Gastrocnemius medialis (tissue), 4 donors: Measurements from ENCODE around the gene CDK14. TPM values are rescaled to one million over a fixed set of nuclear protein-coding genes. Genes with fewer than 3 reads are reported as not detected.

Source experiments
- ATAC-seq, 2 donors: fragments of 150-250 bp; one replicate each; pipeline ENCODE4 v1.9.1; 2016
- DNase-seq, 2 donors: peaks; one replicate each; pipeline ENCODE4 v3.0.0-alpha.2; 2019
- H3K27ac ChIP-seq, 4 donors: fragments of 200-600 bp; sonication (generic); 1 replicate in 1 of 4; 2 replicates in 3 of 4; pipeline ENCODE4 v1.5.1; 2016 to 2018; ENCODE audit warnings: mild to moderate bottlenecking in 2 of 4, moderate library complexity in 1 of 4
- H3K27me3 ChIP-seq, 3 donors: fragments of 200-600 bp; sonication (generic) in 2 of 3; 1 replicate in 1 of 3; 2 replicates in 2 of 3; pipeline versions ENCODE4 v1.5.1 to v1.6.0; 2016 to 2019; ENCODE audit warnings: mild to moderate bottlenecking in 1 of 3, moderate library complexity in 1 of 3
- H3K36me3 ChIP-seq, 2 donors: fragments of 200-600 bp; sonication (generic) in 1 of 2; one replicate each; pipeline ENCODE4 v1.5.1; 2017 to 2018
- H3K4me1 ChIP-seq, 2 donors: fragments of 200-600 bp; sonication (generic) in 1 of 2; one replicate each; pipeline ENCODE4 v1.5.1; 2016 to 2017; ENCODE audit warnings: mild to moderate bottlenecking in 2 of 2
- H3K4me3 ChIP-seq, 4 donors: fragments of 200-600 bp; sonication (generic) in 3 of 4; 1 replicate in 1 of 4; 2 replicates in 3 of 4; pipeline ENCODE4 v1.5.1; 2016 to 2019; ENCODE audit warnings: mild to moderate bottlenecking in 2 of 4
- H3K9me3 ChIP-seq, 3 donors: fragments of 200-600 bp; sonication (generic) in 2 of 3; 1 replicate in 1 of 3; 2 replicates in 2 of 3; pipeline ENCODE4 v1.5.1; 2016 to 2019
- POLR2A ChIP-seq, 2 donors: fragments of 450-650 bp; IDR thresholded peaks; one replicate each; pipeline ENCODE4 v1.6.1; 2017; ENCODE audit warnings: antibody characterized with exemption in 2 of 2, mild to moderate bottlenecking in 2 of 2, moderate library complexity in 2 of 2
- in situ Hi-C, 4 donors: fragments of 200-750 bp; cut with MboI; loops; one replicate each; pipeline versions ENCODE4 v1.15.0 to v1.8.0; 2017; ENCODE audit warnings: low sequenced_read_pairs in 4 of 4
- intact Hi-C: fragments of 100-400 bp; cut with DNase I; formaldehyde crosslinking; loops from one replicate; pipeline ENCODE4 v1.15.1; 2023; ENCODE audit warnings: low total_unique reads
- total RNA-seq, 4 donors: library from RNA; depleted of rRNA; stranded (reverse); fragments of >200 nt; gene quantifications; one replicate each; pipeline versions ENCODE4 v1.1.0 to v1.2.3, GENCODE V29; 2016
- TF ChIP-seq, protein P1 (sequence below), 5 experiments: fragments of 450-650 bp in 3 of 5; fragments of 200-600 bp in 2 of 5; sonication (generic) in 2 of 5; IDR thresholded peaks in 4 of 5; conservative IDR thresholded peaks in 1 of 5; 1 replicate in 4 of 5; 2 replicates in 1 of 5; pipeline ENCODE4 v1.5.1; 2016 to 2019; ENCODE audit warnings: antibody characterized with exemption in 5 of 5, mild to moderate bottlenecking in 3 of 5, moderate library complexity in 3 of 5

Gene CDK14
- total RNA-seq, 4 donors from 2014 or later, result 3.9 to 8.6 (median 7.3) TPM

GRCh38 chr7:91228927-91229558 is 632.9 kb downstream of the CDK14 start:
- no peak overlapping the region for H3K4me3 ChIP-seq
- no peaks in the 10 kb centered on the region for H3K9me3 ChIP-seq
- H3K36me3 ChIP-seq, result no peaks in the 10 kb centered on the region
- no peaks in the 10 kb centered on the region for H3K4me1 ChIP-seq
- no peak for ATAC-seq
- DNase-seq, result no peak
- intact Hi-C loops (no loop called here), in situ Hi-C loops (no loop called here)
- no peak overlapping the region for H3K27ac ChIP-seq
- TF ChIP-seq, protein P1, sequence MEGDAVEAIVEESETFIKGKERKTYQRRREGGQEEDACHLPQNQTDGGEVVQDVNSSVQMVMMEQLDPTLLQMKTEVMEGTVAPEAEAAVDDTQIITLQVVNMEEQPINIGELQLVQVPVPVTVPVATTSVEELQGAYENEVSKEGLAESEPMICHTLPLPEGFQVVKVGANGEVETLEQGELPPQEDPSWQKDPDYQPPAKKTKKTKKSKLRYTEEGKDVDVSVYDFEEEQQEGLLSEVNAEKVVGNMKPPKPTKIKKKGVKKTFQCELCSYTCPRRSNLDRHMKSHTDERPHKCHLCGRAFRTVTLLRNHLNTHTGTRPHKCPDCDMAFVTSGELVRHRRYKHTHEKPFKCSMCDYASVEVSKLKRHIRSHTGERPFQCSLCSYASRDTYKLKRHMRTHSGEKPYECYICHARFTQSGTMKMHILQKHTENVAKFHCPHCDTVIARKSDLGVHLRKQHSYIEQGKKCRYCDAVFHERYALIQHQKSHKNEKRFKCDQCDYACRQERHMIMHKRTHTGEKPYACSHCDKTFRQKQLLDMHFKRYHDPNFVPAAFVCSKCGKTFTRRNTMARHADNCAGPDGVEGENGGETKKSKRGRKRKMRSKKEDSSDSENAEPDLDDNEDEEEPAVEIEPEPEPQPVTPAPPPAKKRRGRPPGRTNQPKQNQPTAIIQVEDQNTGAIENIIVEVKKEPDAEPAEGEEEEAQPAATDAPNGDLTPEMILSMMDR (IDR thresholded peaks at IDR 0.05 in 4 of 5, conservative IDR thresholded peaks at IDR 0.05 in 1 of 5), result no peak
- no peak for TF ChIP-seq POLR2A (IDR thresholded peaks at IDR 0.05)
- H3K27me3 ChIP-seq, result no peaks in the 10 kb centered on the region

- no peak for ATAC-seq
- H3K27ac ChIP-seq, result no peak overlapping the region
- no peaks in the 10 kb centered on the region for H3K27me3 ChIP-seq
- TF ChIP-seq, protein P1 (IDR thresholded peaks at IDR 0.05 in 4 of 5, conservative IDR thresholded peaks at IDR 0.05 in 1 of 5), result no peak
- no peak for TF ChIP-seq POLR2A (IDR thresholded peaks at IDR 0.05)
- intact Hi-C loops (no loop called here), in situ Hi-C loops (no loop called here)
- no peaks in the 10 kb centered on the region for H3K36me3 ChIP-seq
- H3K4me1 ChIP-seq, result no peaks in the 10 kb centered on the region
- no peak overlapping the region for H3K4me3 ChIP-seq
- no peak for DNase-seq
- H3K9me3 ChIP-seq, result no peaks in the 10 kb centered on the region
Observed at GRCh38 chr7:91230100-91230499, 634.0 kb downstream of the CDK14 start.

DNA sequence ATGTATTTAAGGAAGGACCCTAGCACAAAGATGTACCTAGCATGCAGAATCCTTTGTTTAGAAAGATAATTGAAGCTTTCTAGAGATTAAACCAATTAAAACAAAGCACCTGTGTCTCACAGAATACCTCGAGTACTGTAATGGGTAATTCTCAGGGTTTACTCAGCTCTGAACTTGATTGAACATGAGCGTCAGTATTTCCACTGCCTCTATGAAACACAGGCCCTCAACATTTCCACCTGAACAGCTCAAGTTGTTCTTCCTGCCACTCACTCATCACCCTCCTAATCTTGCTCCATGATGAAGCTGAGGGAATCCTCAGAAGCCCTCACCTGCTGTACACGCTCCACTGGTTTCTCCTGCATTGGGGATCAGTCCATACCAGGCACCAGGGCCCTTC is 634.4 kb downstream of the CDK14 start:
- Histone ChIP-seq H3K9me3 (no peaks in the 10 kb centered on the region), H3K36me3 (no peaks in the 10 kb centered on the region), H3K4me1 (no peaks in the 10 kb centered on the region), H3K27me3 (no peaks in the 10 kb centered on the region), H3K4me3 (no peak overlapping the region), H3K27ac (no peak overlapping the region)
- intact Hi-C loops, result no loop called here
- DNase-seq, result no peak
- TF ChIP-seq POLR2A (IDR thresholded peaks at IDR 0.05), result no peak
- TF ChIP-seq, protein P1 (IDR thresholded peaks at IDR 0.05 in 4 of 5, conservative IDR thresholded peaks at IDR 0.05 in 1 of 5), result no peak
- in situ Hi-C loops, result no loop called here
- ATAC-seq, result no peak

GRCh38 chr7:91233212-91233611 is 637.1 kb downstream of the CDK14 start:
- H3K27ac ChIP-seq, result no peak overlapping the region
- H3K4me1 ChIP-seq, result no peaks in the 10 kb centered on the region
- no peaks in the 10 kb centered on the region for H3K27me3 ChIP-seq
- H3K4me3 ChIP-seq, result no peak overlapping the region
- in situ Hi-C loops (no loop called here), intact Hi-C loops (no loop called here)
- no peaks in the 10 kb centered on the region for H3K9me3 ChIP-seq
- DNase-seq (no peak), ATAC-seq (no peak)
- no peak for TF ChIP-seq POLR2A (IDR thresholded peaks at IDR 0.05)
- TF ChIP-seq, protein P1 (IDR thresholded peaks at IDR 0.05 in 4 of 5, conservative IDR thresholded peaks at IDR 0.05 in 1 of 5), result no peak
- no peaks in the 10 kb centered on the region for H3K36me3 ChIP-seq
